ENCODE measurements around the gene HDHD2.

Gene HDHD2

DNA sequence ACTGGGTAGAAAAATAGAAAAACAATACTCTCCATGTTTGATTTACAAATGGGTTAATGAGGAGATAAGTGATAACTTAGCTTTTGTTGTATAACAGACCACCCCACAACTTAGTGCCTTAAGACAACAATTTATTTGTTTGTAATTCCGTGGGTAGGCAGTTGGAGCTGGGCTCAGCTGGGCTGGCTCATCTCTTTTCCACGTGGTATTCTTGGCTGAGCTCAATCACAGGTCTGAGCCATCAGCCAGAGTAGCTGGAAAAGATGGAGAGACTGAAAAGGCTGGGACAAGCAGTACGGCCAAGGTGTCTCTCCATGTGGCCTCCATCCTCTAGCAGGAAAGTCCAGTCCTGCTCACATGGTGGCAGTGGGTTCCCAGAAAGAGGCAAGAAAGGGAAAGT is 82.7 kb downstream of the HDHD2 start:
- DNase-seq (ENCODE audit: low spot score) (no peak), FAIRE-seq (no peak)

GRCh38 chr18:47063096-47063495 is 87.2 kb downstream of the HDHD2 start:
- DNase-seq (ENCODE audit: low spot score) (no peak), FAIRE-seq (no peak)

- DNase-seq (ENCODE audit: low spot score): no peak
- no peak for FAIRE-seq
Observed at GRCh38 chr18:47062471-47062870, 87.8 kb downstream of the HDHD2 start.
